Effector CD8-positive, alpha-beta T cell (primary cell): ENCODE measurements around the gene THSD4.
"Not testable (repeated sequence)": the region's sequence is repeated elsewhere in the genome, so short reads cannot be mapped to it uniquely, and the experiment has no call there.

Experiments used
- DNase-seq: peaks from one replicate; lab custom pipeline; 2025; lab: John Stamatoyannopoulos, UW

Gene THSD4

DNA sequence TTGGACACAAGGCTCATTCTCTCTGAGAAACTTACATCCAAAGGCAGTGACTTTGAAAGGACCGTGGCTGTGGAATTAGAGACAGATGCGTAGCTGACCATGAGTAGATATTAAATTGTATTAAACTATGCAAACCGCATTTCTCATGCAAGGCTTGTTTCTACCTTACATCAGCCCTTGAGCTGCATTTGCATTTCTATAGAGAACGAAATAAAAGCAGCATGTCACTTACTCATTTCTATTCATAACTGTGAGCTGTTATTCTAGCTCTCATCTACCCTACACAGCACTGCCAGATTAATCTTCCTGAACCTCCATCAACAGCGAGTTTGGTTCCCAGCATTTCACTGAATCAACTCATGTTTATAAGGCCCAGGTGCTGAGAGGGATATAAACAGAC is 72.3 kb downstream of the THSD4 start:
- DNase-seq: no peak

DNA sequence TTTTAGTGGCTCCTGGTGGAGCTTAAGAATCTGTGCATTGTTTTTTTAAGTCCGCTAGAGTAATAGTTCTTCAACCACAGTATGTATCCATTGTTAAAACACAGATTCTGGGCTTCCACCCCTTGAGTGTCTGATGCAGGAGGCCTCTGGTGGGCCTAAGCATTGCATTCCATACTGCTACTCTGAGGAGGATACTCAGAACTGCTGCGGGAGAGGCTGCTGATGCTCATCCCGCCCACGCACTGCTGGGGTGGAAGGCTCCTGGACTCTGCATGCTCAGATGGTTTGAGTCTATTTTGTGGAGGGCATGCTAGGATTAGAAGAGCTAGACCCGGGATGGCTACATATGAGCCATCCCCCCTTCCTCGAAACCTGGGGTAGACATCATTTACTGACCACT is 74.4 kb downstream of the THSD4 start:
- DNase-seq: no peak

DNA sequence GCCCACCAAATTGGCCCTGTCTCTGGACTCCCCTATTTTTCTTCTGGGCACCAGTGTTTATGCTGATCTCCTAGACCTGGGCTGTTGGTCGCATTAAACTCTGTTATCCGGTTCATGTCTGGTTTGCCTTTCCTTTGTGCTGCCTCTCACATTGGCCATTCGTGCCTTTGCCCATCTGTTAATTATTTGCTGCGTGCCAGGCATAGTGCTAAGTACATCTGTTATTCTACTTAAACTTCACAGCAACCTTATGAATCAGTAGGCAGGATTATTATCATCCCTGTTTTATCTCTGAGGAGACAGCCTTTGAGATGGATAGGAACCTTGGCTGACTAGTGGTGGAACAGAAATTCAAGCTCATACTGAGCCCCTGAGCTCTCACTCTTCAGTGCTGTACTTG is 76.0 kb downstream of the THSD4 start:
- no peak for DNase-seq

DNA sequence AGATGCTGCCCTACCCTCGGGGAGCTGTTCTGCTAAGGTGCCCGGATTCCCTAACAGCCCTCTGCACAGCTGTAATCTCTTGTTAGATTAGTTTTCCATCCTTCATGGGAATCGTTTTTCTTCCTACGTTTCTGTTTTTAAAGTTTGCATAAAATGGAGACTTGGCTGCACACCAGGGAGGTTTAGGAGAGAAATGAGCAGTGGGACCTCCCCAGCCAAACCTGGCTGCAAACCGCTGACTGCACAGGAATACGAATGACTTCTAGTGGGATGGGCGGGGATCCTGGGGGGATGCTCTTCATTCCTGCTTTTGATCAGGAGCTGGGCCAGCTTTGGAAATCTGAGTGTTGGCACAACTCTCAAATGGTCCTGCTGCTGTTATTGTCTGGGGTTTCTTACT is 77.5 kb downstream of the THSD4 start:
- no peak for DNase-seq

DNA sequence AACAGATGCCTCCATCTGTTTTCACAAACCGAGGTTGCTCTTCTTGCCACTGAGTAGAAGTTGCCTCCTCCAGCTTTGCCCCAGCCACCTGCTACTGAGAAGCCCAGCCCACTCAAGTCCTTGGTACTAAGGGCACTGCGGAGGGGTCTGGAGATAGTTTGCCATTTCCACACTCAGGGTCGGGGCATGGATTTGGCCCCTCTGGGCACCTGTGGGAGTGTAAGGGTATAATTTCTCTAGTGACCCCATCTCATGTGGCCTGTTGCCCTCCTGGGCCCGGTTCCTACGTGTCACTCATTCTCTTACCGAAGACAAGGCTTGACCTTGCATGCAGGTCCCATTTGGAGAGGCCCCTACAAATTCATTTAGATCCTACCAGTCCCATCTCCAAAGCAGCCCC is 79.0 kb downstream of the THSD4 start:
- DNase-seq: no peak

DNA sequence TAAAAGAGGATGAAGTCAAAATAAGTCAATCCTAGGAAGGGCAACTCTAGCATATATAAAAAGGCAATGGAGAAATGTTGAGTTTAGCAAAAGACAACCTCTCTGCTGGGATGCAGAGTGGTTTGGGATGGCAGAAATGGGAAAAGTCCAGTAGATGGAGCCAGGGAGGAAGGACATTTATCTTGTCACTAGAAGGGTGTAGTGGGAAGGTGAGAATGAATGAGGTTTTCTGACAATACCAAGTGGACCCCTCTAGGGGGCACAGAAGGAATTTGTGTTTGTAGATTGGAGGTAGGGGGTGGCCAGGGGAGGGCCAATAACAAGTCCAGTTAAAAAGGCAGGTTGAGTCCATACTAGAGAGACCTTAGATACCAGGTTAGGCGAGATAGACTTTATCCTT is 80.0 kb downstream of the THSD4 start:
- no peak for DNase-seq

DNA sequence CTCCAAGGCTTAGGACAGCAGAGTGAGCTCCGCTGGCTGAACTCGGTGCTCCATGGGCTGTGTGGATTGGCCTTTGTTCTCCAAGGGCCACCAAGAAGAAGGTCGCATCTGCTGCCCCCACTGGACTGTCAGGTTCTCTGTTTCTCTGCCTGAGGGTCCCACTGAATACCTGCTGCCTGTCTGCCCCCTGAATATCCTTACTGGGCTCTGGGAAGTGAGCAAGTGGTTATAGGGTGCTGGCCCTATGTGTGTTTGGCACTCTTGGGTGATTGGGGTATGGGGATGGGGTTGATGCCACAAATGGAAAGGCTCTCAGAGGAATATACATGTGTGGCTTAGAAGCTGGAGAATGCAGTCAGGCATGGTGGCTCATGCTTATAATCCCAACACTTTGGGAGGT is 82.3 kb downstream of the THSD4 start:
- DNase-seq: no peak

DNA sequence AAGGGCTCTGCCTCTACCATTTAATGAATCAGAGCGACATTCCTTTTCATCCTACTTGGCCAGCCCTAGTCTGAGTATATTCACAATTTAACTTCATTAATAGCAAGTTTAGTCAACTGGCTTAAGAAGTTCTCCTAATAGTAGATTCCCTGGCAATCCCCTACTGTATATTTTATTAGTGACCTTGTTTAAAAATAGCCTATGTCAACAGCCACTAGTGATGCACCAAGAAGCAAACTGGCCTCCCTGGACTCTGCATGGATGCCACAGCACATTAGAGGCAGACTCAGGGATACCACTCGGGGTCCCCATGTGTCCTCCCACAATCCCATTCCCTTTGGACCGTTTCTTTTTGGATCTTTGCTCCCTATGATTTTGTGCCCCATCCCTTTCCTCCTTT is 83.6 kb downstream of the THSD4 start:
- DNase-seq: no peak

DNA sequence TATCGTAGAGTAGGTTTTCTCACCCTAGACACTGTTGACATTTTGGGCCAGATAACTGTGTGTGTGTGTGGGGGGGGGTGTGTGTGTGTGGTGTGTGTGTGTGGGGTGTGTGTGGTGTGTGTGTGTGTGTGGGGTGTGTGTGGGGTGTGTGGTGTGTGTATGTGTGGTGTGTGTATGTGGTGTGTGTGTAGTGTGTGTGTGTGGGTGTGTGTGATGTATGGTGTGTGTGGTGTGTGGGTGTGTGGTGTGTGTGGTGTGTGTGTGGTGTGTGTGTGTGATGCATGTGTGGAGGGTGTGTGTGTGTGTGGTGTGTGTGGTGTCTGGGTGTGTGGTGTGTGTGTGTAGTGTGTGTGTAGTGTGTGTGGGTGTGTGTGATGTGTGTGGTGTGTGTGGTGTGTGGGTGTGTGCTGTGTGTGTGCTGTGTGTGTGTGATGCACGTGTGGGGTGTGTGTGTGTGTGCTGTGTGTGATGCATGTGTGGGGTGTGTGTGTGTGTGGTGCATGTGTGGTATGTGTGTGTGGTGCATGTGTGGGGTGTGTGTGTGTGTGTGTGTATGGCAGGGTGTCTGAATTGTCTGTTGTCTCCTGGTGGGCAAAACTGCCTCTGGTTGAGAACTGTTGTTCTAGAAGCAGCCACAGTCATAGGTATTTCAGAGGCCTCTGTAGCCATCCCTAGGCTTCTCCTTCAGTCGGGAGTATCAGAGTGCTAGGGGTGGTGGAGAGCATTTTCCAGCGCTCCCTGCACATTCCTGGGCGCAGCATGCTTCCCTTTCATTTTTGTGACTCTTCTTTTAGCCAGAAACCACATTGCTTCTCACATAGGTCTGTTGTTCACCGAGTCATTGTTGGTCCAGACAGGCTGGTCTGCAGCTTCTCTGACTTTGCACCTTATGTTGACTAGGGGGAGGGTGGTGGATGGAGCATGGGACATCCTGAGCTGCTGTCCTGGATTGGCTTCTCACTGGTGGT is 84.4 kb downstream of the THSD4 start:
- DNase-seq: no peak

DNA sequence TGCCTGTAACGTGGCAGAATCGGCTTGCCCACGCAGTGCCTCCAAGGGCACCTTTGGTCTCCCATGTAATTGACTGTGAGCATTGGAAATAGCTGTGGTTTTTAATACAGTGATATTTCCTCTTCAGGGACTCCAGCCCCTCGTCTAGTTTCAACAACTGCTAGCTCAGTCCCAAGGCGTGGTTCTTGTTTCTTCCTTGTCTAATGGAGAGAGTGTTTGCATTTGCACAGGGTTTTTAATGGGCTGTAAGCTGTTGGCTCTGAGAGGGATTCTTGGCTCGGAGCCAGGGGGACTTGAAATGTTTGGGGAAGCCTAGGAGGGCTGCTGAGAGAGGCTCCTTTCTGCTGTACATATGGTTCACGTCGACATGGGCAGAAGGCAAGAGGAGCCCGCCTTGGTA is 86.2 kb downstream of the THSD4 start:
- no peak for DNase-seq

DNA sequence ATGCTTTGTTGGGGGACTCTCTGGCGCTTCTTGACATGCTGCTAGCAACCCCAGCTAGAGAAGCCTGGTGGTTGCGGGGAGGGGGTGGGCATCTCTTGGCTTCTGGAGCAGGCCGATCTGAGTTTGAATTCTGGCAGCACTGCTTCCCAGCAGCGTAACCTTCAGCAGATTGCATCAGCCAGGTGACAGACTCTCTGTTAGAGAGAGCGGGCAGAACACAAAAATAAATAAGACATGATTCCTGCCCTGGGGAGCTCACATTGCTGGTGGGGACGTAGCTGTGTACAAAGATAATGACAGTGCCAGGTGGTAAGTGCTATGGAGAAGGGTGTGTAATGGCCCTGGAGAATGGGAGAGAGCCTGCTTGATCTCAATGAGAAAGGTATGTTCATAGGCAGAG is 87.4 kb downstream of the THSD4 start:
- no peak for DNase-seq

DNA sequence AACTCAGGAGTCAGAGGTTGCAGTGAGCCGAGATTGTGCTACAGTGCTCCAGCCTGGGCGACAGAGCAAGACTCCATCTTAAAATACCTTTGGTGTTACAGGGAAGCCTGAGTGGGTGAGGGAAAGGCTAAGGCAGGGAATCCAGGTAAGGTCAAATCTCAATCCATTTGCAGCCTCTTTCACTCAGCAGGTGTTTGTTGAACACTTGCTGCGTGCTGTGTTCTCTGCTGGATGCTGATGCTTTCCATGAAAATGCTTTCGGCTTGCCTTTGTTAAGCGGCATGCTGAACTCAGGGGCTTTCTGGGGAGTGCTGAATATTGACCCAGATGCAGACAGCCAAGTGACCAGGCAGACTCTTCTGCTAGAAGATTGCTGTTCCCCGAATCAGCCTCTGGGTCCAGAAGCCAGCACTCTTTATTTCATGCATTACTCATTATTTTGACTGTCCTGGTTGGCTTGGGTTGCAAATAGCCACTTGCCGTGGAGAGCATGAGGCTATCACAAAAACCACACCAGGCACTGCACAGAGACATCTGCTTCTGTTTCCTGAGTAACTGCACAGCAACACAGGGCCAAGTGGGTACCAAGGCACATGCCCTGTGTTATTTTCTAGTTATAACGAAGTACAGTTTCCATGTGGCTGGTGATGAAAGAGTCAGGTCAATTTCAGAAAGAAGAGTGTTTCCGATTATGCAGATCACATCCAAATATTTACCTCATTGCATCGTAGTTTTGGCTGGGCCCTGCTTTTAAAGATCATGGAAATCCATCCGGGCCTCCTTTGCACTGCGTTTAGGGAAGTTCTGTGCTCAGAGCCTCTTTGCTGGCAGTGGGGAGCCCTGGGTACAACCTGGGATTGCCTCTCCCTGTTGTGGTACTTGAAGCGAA is 88.6 kb downstream of the THSD4 start:
- no peak for DNase-seq

DNA sequence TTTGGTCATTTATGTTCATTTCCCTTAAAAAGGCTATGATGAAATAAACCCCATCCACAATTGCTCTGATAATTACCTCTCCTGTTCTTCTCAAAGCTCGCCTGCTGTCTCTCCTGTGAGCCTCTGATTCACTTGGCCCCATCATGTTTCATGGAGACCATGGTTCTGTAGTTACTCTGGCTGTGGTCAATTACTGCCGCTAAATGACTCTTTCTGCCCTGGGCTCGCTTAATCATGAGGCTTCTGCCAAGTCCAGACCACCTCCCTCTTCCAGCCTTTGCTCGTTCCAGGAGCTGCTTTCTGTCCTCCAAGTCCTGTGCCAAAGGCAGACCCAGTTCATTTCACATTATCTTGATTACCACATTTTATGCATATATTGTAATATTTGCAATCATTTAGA is 91.9 kb downstream of the THSD4 start:
- DNase-seq: no peak

DNA sequence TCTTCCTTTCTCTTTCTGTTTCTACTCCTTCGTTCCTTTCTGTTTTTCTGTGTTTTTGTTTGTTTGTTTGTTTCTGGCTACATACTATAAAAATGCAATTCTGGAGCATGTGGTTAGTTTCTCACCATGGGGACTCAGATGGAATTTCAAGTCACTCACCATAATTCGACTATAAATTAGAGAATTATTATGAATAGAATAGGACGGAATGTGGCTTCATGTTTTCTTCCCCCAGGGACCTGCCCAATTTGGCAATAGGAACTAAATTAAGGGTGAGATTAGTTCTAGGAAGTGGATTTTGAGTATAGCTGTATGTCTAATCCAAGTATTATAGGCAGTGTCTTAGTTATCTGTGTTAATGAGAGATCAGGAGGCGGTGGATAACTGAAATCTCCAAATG is 96.9 kb downstream of the THSD4 start:
- DNase-seq: no peak

DNA sequence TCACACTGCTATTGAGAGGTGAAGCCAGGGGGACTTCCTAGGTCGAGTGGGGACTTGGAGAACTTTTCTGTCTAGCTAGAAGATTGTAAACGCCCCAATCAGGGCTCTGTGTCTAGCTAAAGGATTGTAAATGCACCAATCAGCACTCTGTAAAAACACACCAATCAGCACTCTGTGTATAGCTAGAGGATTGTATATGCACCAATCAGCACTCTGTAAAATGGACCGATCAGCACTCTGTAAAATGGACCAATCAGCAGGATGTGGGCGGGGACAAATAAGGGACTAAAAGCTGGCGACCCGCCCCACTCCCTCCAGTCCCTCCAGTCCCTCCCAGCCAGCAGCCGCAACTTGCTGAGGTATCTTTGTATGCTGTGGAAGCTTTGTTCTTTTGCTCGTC is 98.7 kb downstream of the THSD4 start:
- not testable (repeated sequence) for DNase-seq

DNA sequence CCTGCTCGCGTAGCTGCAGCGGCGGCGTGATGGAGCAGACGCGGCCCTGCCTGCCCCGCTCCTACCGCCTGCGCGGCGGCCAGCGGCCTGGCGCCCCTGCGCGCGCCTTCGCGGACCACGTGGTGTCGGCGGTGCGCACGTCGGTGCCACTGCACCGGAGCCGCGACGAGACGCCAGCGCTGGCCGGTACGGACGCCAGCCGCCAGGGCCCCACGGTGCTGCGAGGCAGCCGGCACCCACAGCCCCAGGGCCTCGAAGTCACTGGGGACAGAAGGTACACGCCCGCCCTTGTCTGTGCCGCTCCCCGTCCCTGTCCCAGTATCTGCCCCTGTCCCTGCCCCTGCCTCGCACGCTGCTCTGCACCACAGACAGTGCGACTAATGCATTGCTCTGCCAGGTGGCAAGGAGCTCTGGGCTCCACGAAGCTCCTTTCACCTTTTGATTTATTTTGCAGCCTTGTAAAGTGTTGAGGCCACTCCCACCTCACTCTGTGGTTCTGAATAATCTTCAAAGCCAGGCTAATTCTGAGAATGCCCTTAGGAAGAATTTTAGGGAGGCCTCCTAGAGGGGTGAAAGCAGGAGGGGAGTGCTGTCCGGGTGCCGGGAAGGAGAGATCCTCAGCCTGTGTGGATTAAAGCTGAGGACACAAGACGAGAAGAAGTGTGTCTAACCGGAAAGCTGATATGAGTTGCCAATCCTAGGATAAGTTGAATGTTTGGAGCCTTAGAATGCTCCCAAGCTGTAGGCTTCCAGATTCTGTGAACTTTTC is 100.0 kb downstream of the THSD4 start:
- DNase-seq: no peak

DNA sequence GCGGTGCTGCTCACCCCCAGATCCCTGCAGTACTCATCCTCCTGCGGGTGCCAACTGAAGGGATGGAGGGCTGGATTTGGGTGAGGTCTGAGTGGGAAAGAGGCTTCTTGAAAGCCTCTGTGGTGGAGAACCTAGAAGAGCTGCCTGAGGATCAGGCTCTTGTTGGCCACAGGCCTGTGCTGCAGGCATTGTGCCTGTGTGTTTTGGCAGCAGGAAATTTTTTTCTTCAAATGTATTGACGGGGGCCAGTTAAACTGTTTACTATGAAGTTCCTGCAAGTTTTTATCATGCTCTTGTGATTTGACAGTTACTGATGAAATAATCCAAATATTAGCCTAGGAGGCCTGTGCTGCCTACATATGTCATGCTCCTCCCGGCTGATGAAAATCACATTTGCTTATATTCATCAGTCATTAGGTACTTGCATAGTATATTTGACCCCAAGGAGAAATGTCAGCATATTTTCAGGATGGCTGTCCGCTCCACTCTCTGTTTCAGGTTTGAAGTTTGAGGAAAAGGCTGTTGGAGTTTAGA is 103.1 kb downstream of the THSD4 start:
- DNase-seq: no peak

DNA sequence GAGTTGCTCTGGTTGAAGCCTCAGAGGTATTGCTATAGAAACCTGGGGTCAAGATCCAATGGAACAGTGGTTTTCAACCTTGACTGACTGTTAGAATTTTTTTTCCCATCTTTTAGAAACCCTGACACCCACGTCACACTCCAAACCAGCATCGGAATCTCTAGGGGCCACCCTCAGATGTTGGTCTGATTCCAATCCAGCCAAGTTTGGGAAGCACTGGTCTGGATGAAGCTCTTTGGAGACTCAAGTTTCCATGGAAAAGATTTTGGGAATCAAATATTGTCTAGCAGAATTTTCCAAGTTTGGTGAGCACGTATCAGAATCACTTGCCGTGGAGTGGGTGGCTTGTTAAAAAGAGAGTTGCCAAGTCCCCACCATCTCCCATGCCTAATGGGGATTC is 103.8 kb downstream of the THSD4 start:
- DNase-seq: no peak

DNA sequence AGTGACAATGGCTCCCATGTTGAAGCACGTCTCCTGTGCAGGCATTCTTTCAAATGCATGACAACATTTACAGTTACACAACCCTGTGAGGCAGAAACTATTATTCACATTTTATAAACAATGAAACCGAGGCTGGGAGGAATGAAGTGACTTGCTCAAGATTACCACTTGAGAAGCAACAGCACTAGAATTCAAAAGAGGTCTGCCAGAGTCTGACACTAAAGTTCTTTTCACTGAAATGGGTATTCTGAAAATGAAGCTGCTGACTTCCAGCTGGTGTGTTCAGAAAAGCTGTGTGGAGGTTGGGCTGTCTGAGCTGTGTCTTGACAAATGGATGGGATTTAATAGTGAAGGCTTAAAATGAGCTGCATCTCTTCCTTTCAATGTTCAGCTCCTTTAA is 104.4 kb downstream of the THSD4 start:
- no peak for DNase-seq

DNA sequence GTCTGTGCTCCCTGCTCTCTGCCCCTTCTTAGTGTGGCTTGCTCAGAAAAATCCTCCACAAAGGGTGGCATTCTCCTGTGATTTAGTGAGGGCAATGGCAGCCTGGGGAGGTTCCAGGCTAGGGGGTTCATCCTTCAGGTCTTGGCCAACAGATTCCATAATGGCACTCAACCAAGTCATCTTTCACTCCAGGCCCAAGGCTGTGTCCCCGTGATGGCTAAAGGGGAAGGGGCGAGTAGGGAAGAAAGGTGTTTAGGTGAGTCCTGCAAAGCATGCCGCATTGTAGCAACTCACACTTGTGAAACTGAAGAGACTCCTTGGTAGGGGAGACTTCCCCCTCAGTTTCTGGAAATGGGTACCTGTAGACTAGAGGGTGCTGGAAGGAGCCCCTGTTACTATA is 105.6 kb downstream of the THSD4 start:
- no peak for DNase-seq

DNA sequence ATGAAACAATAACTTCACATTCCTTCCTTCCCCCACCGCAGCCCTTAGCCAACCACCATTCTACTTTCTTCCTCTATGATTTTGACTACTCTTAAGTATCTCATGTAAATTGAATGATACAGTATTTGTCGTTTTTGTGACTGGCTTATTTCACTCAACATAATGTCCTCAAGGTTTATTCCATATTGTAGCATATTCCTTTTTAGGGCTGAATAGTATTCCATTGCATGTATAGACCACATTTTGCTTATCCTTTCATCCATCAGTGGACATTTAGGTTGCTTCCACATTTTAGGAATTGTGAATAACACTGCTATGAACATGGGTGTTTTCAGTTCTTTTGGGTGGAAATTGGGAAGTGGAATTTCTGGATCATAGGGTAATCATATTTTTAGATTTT is 106.1 kb downstream of the THSD4 start:
- no peak for DNase-seq

DNA sequence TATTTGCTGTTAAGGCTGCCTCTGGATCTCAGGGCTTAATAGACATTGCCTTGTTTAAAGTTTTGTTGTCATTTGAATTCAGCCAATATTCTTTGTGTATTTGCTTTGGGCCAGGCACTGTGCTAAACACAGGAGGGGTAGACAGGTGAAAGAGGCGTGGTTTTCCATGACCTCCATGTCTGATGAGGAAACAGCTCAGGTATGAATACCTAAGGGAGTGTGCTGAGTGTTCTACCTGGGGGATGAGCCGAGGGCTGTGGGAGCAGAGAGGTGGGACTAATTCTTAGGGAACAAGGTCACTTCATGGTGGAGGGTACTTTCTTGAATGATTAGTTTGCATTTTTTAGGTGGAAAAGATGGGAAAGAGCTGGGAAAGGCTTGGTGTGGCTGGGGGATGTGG is 108.2 kb downstream of the THSD4 start:
- DNase-seq: no peak
